Thyroid gland (tissue), 4 donors: ENCODE measurements around the gene ZNF367.

ENCODE experiments used
- CTCF ChIP-seq, 6 experiments: fragments of 200-600 bp in 3 of 6; fragments of 450-650 bp in 3 of 6; sonication (generic) in 3 of 6; IDR thresholded peaks; one replicate each; pipeline ENCODE4 v1.5.1; 2016 to 2019; ENCODE audit warnings: antibody characterized with exemption in 6 of 6, mild to moderate bottlenecking in 2 of 6, inconsistent platforms in 1 of 6, moderate library complexity in 1 of 6
- POLR2A ChIP-seq, 2 donors: fragments of 450-650 bp; IDR thresholded peaks; one replicate each; pipeline ENCODE4 v1.6.1; 2017; ENCODE audit warnings: antibody characterized with exemption in 2 of 2, mild to moderate bottlenecking in 2 of 2, moderate library complexity in 1 of 2

GRCh38 chr9:96343515-96344360 lies 74.4 kb downstream of the ZNF367 start:
- no peak for TF ChIP-seq POLR2A (IDR thresholded peaks at IDR 0.05)
- no peak for TF ChIP-seq CTCF (IDR thresholded peaks at IDR 0.05)
